ENCODE data around the gene WASHC2C.
"Not testable (repeated sequence)": the region's sequence is repeated elsewhere in the genome, so short reads cannot be mapped to it uniquely, and the experiment has no call there.

WASHC2C gene

GRCh38 chr10:45763037-45763436, 36.0 kb downstream of the WASHC2C start:
- DNase-seq, result not testable (repeated sequence)

- DNase-seq, result not testable (repeated sequence)
Measured at GRCh38 chr10:45768334-45768733, 41.3 kb downstream of the WASHC2C start.

- not testable (repeated sequence) for DNase-seq
Measured at GRCh38 chr10:45771757-45772461, 44.8 kb downstream of the WASHC2C start.

- DNase-seq, result not testable (repeated sequence)
Measured at GRCh38 chr10:45786217-45786616, 59.2 kb downstream of the WASHC2C start.

GRCh38 chr10:45787212-45787741, 60.2 kb downstream of the WASHC2C start:
- not testable (repeated sequence) for DNase-seq

GRCh38 chr10:45789991-45790390, 62.9 kb downstream of the WASHC2C start:
- DNase-seq, result not testable (repeated sequence)

- not testable (repeated sequence) for DNase-seq
Measured at GRCh38 chr10:45790694-45791426, 63.8 kb downstream of the WASHC2C start.

- not testable (repeated sequence) for DNase-seq
Measured at GRCh38 chr10:45794761-45795160, 67.7 kb downstream of the WASHC2C start.

GRCh38 chr10:45803060-45804010, 76.3 kb downstream of the WASHC2C start:
- not testable (repeated sequence) for DNase-seq

GRCh38 chr10:45804996-45805395, 77.9 kb downstream of the WASHC2C start:
- DNase-seq, result not testable (repeated sequence)

- DNase-seq, result no peak
Measured at GRCh38 chr10:45809837-45810236, 82.8 kb downstream of the WASHC2C start.

GRCh38 chr10:45811075-45811474, 84.0 kb downstream of the WASHC2C start:
- DNase-seq, result no peak

- DNase-seq, result not testable (repeated sequence)
Measured at GRCh38 chr10:45812959-45813358, 85.9 kb downstream of the WASHC2C start.

- DNase-seq, result not testable (repeated sequence)
Measured at GRCh38 chr10:45814146-45814545, 87.1 kb downstream of the WASHC2C start.

GRCh38 chr10:45817130-45817859, 90.2 kb downstream of the WASHC2C start:
- no peak for DNase-seq

GRCh38 chr10:45817912-45818311, 90.8 kb downstream of the WASHC2C start:
- DNase-seq, result no peak

GRCh38 chr10:45819552-45819951, 92.5 kb downstream of the WASHC2C start:
- no peak for DNase-seq

- not testable (repeated sequence) for DNase-seq
Measured at GRCh38 chr10:45820107-45820830, 93.2 kb downstream of the WASHC2C start.

- DNase-seq, result not testable (repeated sequence)
Measured at GRCh38 chr10:45822918-45823317, 95.9 kb downstream of the WASHC2C start.

Measured in activated CD4-positive, alpha-beta T cell treated with anti-CD3 and anti-CD28 coated beads, Interleukin-2, Interleukin-6, amounts not matched to agents 100 ng/mL and 50 ng/mL, durations not matched to agents 16 hours and 8 hours (primary cell).